Upper lobe of left lung (tissue), 4 donors: ENCODE results near the gene RPRD1B.

Experiments used
- EP300 ChIP-seq, 4 donors: sonication (generic); formaldehyde crosslinking; IDR thresholded peaks; one replicate each; pipeline ENCODE4 v1.5.1; 2017; ENCODE audit warnings: antibody characterized with exemption in 4 of 4, control low read depth in 2 of 4
- POLR2A ChIP-seq, 4 donors: fragments of 450-650 bp; IDR thresholded peaks; one replicate each; pipeline ENCODE4 v1.5.1; 2016 to 2017; ENCODE audit warnings: antibody characterized with exemption in 4 of 4, mild to moderate bottlenecking in 2 of 4
- POLR2AphosphoS5 ChIP-seq, 2 donors: sonication (generic); formaldehyde crosslinking; IDR thresholded peaks; one replicate each; pipeline ENCODE4 v1.5.1; 2017; ENCODE audit warnings: antibody characterized with exemption in 2 of 2
- TF ChIP-seq, protein P1 (sequence below), 6 experiments: fragments of 450-650 bp in 4 of 6; fragments of 200-600 bp in 2 of 6; sonication (generic) in 2 of 6; IDR thresholded peaks; one replicate each; pipeline ENCODE4 v1.5.1; 2016 to 2019; ENCODE audit warnings: antibody characterized with exemption in 6 of 6

DNA sequence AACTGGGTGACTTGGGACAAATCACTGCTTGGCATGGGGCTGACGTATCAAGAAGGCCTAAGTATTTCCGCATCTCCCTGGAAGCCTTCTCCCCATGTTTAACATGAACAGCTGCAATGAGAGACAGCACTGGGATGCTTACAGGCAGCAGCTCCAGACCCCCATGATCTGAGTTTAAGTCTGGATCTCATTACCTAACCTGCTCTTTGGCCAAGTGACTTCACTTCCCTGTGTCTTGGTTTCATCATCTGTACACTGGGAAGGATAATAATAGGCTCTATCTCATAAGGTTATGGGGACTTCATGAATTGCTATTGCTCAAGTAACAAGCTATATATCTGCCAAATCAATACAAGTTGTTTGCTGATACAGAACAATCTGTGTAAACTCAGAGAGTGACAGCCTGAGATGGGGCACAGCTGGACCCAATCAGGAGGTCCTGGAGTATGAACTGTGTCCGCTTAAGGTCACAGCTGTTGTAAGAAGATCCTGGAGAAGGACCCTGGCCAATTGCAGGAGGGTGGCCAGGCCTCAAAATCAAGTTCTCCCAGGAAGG is 75.5 kb downstream of the RPRD1B start:
- TF ChIP-seq, protein P1, sequence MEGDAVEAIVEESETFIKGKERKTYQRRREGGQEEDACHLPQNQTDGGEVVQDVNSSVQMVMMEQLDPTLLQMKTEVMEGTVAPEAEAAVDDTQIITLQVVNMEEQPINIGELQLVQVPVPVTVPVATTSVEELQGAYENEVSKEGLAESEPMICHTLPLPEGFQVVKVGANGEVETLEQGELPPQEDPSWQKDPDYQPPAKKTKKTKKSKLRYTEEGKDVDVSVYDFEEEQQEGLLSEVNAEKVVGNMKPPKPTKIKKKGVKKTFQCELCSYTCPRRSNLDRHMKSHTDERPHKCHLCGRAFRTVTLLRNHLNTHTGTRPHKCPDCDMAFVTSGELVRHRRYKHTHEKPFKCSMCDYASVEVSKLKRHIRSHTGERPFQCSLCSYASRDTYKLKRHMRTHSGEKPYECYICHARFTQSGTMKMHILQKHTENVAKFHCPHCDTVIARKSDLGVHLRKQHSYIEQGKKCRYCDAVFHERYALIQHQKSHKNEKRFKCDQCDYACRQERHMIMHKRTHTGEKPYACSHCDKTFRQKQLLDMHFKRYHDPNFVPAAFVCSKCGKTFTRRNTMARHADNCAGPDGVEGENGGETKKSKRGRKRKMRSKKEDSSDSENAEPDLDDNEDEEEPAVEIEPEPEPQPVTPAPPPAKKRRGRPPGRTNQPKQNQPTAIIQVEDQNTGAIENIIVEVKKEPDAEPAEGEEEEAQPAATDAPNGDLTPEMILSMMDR (IDR thresholded peaks at IDR 0.05), result no peak
- TF ChIP-seq POLR2A (IDR thresholded peaks at IDR 0.05), result no peak
- TF ChIP-seq POLR2AphosphoS5 (IDR thresholded peaks at IDR 0.05), result peak in 1 of 2 donors; percentile 70
- TF ChIP-seq EP300 (IDR thresholded peaks at IDR 0.05), result peak in 2 of 4 donors; percentile 62 to 74
